ENCODE measurements around the gene AANAT.

GRCh38 chr17:76473541-76473985, 6.2 kb downstream of the AANAT start:
- TF ChIP-seq CTCF (conservative IDR thresholded peaks at IDR 0.05; ENCODE audit: low read length) (peak; percentile 66), EZH2phosphoT487 (IDR thresholded peaks at IDR 0.05; ENCODE audit: borderline replicate concordance, low read depth, low read length) (no peak)

All from OCI-LY7 (cell line).